ENCODE results near the gene UBXN10.

The UBXN10 gene

GRCh38 chr1:20180129-20180843 is 5.6 kb upstream of the UBXN10 start:
- no peaks in the 10 kb centered on the region for H3F3A ChIP-seq (ENCODE audit: insufficient read depth, low read length)
- no peaks in the 10 kb centered on the region for H3K9me3 ChIP-seq (replicated peaks; ENCODE audit: insufficient read depth, low read length)
- TF ChIP-seq EZH2phosphoT487 (IDR thresholded peaks at IDR 0.05; ENCODE audit: low read length): no peak
- TF ChIP-seq EZH2 (optimal IDR thresholded peaks at IDR 0.05; ENCODE audit: low read depth, low read length): no peak
- TF ChIP-seq CTCF (IDR thresholded peaks at IDR 0.05; ENCODE audit: low read length): no peak
- H3K4me2 ChIP-seq (ENCODE audit: low read depth, low read length): no peak overlapping the region
- no peaks in the 10 kb centered on the region for H3K79me2 ChIP-seq (ENCODE audit: low read length)
- no peak overlapping the region for H3K27ac ChIP-seq (ENCODE audit: low read length)
- no peak for DNase-seq
- no peak overlapping the region for H2AFZ ChIP-seq (ENCODE audit: low read length)
- H3K9me2 ChIP-seq (replicated peaks; ENCODE audit: insufficient read depth, low read length): no peaks in the 10 kb centered on the region
- H3K36me3 ChIP-seq (replicated peaks; ENCODE audit: insufficient read depth, low read length): no peaks in the 10 kb centered on the region
- H4K20me1 ChIP-seq (ENCODE audit: insufficient read depth, low read length): no peaks in the 10 kb centered on the region
- H3K4me1 ChIP-seq (ENCODE audit: low read length): no peaks in the 10 kb centered on the region
- H3K9ac ChIP-seq (ENCODE audit: low read length): no peak overlapping the region
- H3K4me3 ChIP-seq (ENCODE audit: low read length): no peak overlapping the region
- peaks cover 72% of the 10 kb centered on the region for H3K27me3 ChIP-seq (replicated peaks; ENCODE audit: insufficient read depth, low read length)

- Histone ChIP-seq H3K4me1 (ENCODE audit: low read length) (no peaks in the 10 kb centered on the region), H3K4me2 (ENCODE audit: low read depth, low read length) (no peak overlapping the region), H4K20me1 (ENCODE audit: insufficient read depth, low read length) (no peaks in the 10 kb centered on the region), H3K27ac (ENCODE audit: low read length) (no peak overlapping the region), H3K36me3 (replicated peaks; ENCODE audit: insufficient read depth, low read length) (no peaks in the 10 kb centered on the region), H2AFZ (ENCODE audit: low read length) (no peak overlapping the region), H3K9me3 (replicated peaks; ENCODE audit: insufficient read depth, low read length) (no peaks in the 10 kb centered on the region), H3K9ac (ENCODE audit: low read length) (no peak overlapping the region), H3K79me2 (ENCODE audit: low read length) (no peaks in the 10 kb centered on the region), H3K4me3 (ENCODE audit: low read length) (no peak overlapping the region), H3F3A (ENCODE audit: insufficient read depth, low read length) (no peaks in the 10 kb centered on the region), H3K27me3 (replicated peaks; ENCODE audit: insufficient read depth, low read length) (peaks cover 73% of the 10 kb centered on the region), H3K9me2 (replicated peaks; ENCODE audit: insufficient read depth, low read length) (no peaks in the 10 kb centered on the region)
- no peak for TF ChIP-seq CTCF (IDR thresholded peaks at IDR 0.05; ENCODE audit: low read length)
- TF ChIP-seq EZH2phosphoT487 (IDR thresholded peaks at IDR 0.05; ENCODE audit: low read length): no peak
- TF ChIP-seq EZH2 (optimal IDR thresholded peaks at IDR 0.05; ENCODE audit: low read depth, low read length): no peak
- no peak for DNase-seq
Observed at GRCh38 chr1:20180844-20181207, 5.1 kb upstream of the UBXN10 start.

- Histone ChIP-seq H3K9me3 (replicated peaks; ENCODE audit: insufficient read depth, low read length) (no peaks in the 10 kb centered on the region), H3K36me3 (replicated peaks; ENCODE audit: insufficient read depth, low read length) (no peaks in the 10 kb centered on the region), H3F3A (ENCODE audit: insufficient read depth, low read length) (no peaks in the 10 kb centered on the region), H3K9ac (ENCODE audit: low read length) (no peak overlapping the region), H4K20me1 (ENCODE audit: insufficient read depth, low read length) (no peaks in the 10 kb centered on the region), H3K79me2 (ENCODE audit: low read length) (no peaks in the 10 kb centered on the region), H2AFZ (ENCODE audit: low read length) (no peak overlapping the region), H3K27me3 (replicated peaks; ENCODE audit: insufficient read depth, low read length) (peaks cover 72% of the 10 kb centered on the region), H3K9me2 (replicated peaks; ENCODE audit: insufficient read depth, low read length) (no peaks in the 10 kb centered on the region), H3K4me3 (ENCODE audit: low read length) (no peak overlapping the region), H3K27ac (ENCODE audit: low read length) (no peak overlapping the region), H3K4me1 (ENCODE audit: low read length) (no peaks in the 10 kb centered on the region), H3K4me2 (ENCODE audit: low read depth, low read length) (no peak overlapping the region)
- no peak for DNase-seq
- TF ChIP-seq EZH2phosphoT487 (IDR thresholded peaks at IDR 0.05; ENCODE audit: low read length): no peak
- TF ChIP-seq CTCF (IDR thresholded peaks at IDR 0.05; ENCODE audit: low read length): no peak
- TF ChIP-seq EZH2 (optimal IDR thresholded peaks at IDR 0.05; ENCODE audit: low read depth, low read length): no peak
Observed at GRCh38 chr1:20182415-20182814, 3.5 kb upstream of the UBXN10 start.

Measured in MM.1S (cell line).